ENCODE results near the gene MAPRE3.

Gene MAPRE3

DNA sequence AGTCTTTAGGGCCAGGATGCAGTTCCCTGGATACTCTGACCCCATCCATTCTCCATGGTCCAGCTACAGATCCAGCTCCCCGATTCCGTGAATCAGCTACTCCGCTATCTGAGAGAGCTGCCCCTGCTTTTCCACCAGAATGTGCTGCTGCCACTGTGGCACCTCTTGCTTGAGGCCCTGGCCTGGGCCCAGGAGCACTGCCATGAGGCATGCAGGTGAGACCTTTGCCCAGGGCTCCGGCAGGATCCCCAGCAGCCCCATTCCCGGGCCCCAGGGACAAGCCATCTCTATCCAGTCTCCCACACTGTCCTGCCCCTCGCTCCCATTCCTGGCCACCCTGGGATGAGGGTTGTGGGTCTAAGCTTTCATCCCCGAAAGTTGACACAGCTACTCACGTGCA is 69.8 kb downstream of the MAPRE3 start:
- DNase-seq (ENCODE audit: low spot score) = no peak

DNA sequence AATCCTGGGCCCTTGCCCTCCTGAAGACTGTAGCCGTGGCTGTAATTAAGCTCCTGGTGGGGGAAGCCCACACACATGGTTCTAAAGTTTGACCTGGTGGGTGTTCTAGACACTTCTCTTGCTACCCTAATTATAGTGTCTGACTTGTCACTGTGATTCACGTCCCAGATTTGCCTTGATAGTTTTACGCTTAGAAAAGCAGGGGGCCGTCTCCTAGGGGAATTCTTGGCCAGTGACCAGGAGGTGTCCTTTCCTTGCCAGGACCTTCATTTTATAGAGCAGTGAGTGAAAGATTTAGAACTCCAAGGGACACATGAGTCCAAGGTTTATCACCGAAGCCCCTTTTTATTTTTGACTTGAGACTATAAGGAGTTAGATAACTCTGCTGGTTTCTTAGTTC is 71.3 kb downstream of the MAPRE3 start:
- no peak for DNase-seq (ENCODE audit: low spot score)

DNA sequence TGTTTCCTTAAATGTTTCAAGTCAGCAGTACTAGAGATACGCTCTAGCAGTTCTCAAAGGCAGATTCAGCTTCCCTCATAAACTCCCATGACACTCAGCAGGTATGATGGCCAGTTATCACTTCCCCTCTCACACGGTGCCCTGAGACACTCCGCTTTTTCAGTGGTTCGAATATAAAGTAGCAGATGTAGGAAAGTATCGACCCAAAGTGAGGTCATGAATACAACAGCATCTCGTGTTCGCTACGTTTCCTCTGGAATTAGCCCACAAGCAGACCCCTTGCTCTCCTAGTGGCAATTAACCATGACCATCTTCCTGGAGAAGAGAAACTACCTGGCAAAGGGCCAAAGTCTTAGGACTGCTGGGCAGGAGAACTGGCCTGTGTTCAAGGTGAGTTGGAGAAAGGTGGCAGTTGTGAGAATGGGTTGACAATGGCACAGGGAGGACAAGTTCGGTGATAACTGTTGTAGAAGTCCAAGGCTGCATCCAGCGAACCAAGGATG is 71.8 kb downstream of the MAPRE3 start:
- no peak for DNase-seq (ENCODE audit: low spot score)

DNA sequence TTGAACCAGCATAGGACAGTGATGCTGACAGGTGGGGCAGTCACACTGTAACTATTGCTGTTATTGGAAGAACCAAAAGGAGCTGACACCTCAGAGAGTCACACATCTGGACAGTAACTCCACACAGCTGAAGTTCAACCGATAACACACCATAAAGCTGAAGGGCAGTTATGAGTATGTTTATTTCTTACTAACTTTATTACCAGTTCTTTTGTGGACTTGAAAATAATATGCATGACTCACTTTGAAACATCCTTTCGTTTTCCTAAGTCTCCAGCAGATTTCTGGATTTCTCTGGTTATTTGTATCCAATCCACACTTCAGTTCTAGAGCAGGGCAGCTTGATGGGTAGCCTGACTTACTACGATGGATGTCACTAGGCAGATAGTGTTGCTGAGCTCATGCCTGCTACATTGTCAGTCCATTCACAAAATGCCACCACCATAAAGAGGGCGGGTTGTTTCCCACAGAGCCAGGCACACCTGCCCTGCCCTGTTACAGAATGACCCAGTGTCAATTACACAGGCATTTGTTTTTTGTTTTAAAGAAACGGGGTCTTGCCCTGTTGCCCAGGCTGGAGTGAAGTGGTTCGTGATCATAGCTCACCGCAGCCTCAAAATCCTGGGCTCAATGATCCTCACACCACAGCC is 72.7 kb downstream of the MAPRE3 start:
- DNase-seq (ENCODE audit: low spot score) = no peak

DNA sequence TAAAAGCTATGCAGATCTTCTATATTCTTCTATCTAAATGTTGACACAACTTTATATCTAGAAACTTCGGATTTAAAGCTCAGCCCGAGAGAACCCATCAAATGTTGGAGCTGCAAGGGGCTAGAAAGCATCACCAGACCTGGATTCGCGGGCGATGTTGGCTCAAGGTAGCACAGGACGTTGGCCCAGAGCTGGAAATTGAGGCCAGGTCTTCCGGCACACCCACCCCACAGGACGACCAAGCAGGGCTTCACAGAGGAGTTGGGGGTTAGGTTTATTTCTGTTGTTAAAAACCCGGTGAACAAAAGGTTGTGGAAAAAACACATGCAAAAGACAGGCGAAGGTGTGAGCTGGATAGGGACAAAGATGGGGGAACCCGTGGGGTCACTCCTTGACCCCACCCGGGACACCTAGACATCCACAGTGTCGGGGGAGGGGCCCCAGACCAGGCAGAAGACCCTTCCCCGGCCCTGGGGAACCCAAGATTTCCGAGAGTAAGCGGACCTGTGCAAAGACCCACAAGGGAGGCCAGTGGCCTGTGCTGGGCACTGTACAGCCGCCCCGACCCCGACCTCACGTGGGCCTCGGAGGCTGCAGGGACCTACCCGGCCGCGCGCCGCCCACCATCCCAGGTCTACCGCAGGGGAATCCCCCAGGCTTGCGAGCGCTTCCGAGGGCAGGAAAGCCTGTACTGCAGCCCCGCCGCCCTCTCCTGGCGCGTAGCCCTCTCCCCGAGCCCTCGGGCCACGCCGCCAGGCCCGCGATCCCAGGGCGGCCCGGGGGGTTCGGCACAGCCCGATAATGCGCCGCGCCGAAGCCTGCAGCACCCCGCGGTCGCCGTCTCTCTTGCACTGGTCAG is 79.2 kb downstream of the MAPRE3 start:
- DNase-seq (ENCODE audit: low spot score) = peak; percentile 80

DNA sequence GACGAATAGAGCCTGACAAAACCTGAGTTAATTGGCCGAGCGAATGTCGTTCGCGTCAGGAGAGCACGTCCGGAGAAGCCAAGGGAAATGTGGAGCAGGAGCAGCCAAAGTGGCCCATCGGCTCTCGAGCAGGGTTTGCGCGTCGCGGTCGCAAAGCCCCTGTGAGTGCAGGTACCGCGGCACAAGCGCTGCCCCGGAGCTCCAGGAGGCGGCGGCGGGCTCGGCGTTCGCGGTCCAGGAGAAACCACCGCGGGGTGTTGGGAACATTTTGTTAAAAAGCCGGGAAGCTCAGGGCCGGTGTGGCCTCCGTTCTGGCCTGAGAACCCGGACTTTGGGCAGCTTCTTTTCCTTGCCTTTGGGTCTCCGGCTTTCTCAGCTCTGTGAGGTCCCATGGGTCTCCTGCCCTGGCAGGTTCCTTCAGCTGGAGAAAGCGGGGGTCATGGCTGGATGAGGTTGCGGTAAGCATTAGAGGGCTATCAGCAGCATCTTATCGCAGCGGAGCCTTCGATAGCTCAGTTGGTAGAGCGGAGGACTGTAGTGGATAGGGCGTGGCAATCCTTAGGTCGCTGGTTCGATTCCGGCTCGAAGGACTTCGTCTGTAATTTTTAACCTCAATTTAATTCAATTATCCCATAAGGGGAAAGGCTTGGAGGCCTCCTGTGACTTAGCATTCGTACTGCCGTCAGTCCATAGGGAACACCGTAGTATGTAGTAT is 80.0 kb downstream of the MAPRE3 start:
- DNase-seq (ENCODE audit: low spot score) = peak; percentile 85

DNA sequence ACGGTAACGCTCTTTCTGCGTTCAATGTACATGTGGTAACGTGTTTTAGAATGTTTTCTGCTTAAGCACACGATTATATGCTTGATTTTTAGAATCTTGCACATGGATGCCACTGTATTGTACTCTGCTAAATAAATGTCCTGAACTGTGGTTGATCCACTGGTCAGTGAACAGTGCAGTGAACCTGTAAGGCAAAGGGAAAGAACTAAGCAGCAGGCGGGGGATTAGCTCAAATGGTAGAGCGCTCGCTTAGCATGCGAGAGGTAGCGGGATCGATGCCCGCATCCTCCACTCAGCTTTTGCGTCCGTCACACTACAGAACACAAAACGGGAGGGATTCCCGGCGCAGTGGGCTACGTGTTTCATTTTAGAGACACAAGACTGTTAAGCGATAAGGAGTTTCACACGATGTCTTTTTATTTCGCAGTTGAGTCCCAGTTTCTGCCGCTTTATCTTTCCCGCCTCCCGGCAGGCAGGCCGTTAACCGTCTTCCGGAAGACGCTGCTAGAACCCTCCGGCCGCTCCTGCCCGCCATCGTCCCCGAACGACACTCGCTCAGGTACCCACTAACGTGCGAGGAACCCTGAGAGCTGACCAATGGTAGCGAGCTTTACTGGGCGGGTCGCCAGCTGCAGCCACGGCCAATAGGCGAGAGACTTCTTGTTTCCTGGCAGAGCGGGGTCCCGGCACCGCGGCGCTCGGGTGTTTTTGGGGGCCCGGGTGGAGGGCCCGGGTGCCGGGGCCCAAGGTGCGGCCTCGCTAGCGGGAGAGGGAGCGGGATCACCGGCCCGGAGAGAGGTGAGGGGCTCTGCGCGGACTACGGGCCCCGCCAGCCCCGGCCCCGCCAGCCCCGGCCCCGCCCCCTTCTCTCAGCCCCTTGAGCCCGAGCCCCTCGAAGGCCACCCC is 80.8 kb downstream of the MAPRE3 start, which contains the start of gene AGBL5:
Gene AGBL5, plus strand, starts transcription at position 673 of the 906 bp plus-strand sequence. CDS start 1,291 bp downstream, outside the sequence.
- DNase-seq (ENCODE audit: low spot score) = peak; percentile 98

DNA sequence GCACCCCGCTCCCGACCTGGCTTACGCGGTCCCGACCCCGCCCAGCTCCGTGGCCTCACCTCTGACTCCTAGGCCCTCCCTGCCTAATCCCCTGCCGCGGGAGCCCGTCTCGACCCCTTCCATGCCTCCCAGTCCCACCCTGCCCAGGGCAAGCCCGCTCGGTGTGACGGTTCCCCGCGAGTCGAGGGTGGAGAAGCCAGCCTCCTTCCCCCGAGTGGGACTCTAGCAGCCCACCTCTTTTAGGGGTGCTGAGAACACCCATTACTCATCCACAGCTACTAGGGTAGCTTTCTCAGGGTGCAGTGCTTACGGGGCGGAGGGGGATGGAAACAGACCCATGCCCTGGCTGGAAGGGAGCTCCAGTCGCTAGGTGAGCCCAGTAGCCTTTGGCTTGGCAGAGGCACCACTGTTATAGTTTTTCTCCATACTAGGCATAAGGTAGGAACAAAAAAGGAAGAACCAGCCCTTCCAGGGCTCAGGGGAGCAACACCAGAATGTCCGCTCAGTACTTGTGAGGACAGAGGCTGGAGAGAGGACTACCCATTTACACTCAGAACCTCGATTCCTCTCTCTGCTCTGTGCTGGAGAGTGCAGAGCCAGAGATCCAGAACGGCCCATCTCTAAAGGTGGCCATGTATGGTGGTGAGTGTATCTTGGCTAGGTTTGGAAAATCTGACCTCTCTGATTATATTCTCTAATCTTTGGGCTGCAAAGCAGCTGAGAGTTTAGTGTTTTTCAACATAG is 81.6 kb downstream of the MAPRE3 start:
- peak; percentile 56 for DNase-seq (ENCODE audit: low spot score)

DNA sequence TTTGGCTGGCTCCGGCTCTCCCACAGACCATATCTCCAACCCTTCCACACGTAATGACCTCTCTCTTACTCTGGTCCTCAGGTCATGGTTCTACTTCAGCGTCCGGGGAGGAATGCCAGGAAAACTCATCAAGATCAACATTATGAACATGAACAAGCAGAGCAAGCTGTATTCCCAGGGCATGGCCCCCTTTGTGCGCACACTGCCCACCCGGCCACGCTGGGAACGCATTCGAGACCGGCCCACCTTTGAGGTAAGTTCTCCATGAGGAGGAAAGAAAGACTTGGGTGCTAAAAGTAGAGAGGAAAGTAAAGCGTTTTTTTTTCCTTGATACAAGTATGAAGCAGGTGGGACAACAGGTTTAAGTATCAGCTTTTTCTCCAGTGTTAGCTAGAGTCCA is 82.9 kb downstream of the MAPRE3 start:
- no peak for DNase-seq (ENCODE audit: low spot score)

DNA sequence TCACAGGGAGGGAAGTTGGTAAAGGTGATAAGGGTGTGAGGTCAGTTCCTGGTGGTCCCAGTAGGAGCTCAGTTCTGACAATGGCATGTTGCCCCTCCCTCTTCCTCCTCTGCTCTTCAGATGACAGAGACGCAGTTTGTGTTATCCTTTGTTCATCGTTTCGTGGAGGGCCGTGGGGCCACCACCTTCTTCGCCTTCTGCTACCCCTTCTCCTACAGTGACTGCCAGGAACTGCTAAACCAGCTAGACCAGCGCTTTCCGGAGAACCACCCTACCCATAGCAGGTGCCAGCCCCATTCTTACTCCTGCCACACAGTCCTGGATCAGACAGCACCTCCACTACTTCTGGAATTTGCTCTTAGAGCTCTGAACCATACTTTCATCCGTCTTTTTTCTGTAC is 83.3 kb downstream of the MAPRE3 start:
- no peak for DNase-seq (ENCODE audit: low spot score)

DNA sequence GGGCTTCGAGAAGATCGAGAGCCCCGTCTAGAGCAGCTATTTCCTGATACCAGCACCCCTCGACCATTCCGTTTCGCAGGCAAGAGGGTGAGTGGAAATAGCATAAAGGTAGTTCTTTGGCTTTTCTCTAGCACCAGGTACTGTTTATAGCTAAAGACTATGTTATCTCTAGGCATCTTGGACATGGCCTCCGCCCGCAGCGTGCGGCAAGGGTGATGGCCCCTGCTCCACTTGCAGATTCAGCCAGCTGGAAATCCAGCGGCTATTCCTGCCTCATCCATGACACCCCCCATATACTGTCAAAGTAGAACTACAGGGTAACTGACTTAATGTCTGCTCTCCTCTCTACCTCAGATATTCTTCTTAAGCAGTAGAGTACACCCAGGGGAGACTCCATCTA is 84.3 kb downstream of the MAPRE3 start:
- no peak for DNase-seq (ENCODE audit: low spot score)

DNA sequence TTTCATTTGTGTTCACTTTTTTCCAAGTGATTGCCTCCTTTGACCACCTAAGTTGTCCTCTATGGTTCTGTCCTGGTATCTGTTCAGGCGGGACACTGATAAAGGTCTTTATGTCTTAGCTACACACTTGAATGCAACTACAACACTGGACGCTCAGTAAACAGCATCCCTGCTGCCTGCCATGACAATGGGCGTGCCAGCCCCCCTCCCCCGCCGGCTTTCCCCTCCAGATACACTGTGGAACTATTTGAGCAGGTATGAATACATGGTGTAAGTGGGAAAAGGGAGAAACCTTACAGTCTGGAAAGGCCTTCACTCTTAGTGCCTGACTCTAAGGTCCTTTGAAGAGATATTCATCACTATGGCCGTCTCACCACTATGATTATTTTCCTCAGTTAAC is 86.7 kb downstream of the MAPRE3 start:
- DNase-seq (ENCODE audit: low spot score) = no peak

DNA sequence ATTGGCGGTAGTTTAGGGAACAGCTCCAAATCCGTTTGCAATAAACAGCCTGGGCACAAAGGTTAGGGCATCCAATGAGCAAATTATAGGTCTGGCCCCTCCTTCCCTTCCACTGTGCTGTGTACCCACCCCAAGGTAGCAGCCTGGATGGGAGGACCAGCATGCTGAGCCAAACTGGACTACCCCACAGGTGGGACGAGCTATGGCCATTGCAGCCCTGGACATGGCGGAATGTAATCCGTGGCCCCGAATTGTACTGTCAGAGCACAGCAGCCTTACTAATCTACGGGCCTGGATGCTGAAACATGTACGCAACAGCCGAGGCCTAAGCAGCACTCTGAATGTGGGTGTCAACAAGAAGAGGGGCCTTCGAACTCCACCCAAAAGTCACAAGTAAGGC is 87.8 kb downstream of the MAPRE3 start:
- no peak for DNase-seq (ENCODE audit: low spot score)

DNA sequence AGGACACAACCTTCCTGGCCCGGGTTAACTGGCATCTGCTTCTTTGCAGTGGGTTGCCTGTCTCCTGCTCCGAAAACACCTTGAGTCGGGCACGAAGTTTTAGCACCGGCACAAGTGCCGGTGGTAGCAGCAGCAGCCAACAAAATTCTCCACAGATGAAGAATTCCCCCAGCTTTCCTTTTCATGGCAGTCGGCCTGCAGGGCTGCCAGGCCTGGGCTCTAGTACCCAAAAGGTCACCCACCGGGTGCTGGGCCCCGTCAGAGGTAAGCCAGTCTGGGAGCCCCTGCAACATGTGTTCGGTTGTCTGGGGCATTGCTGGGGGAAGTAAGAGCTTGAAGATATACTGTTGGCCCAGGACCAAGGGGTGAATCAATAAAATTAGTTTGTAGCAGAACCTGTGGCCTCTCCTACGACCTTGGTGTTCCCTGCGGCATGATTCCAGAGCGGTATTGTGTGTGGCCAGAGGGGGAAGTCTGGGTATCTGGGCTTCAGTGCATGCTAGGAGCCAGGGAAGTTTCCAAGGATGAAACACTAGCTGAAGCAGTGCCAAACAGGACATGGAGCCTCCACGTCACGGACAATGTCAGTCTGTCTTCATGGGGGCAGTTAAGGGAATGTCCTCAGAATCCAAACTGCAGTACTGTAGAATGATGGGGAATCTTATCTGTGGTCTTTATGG is 88.8 kb downstream of the MAPRE3 start:
- DNase-seq (ENCODE audit: low spot score) = no peak

DNA sequence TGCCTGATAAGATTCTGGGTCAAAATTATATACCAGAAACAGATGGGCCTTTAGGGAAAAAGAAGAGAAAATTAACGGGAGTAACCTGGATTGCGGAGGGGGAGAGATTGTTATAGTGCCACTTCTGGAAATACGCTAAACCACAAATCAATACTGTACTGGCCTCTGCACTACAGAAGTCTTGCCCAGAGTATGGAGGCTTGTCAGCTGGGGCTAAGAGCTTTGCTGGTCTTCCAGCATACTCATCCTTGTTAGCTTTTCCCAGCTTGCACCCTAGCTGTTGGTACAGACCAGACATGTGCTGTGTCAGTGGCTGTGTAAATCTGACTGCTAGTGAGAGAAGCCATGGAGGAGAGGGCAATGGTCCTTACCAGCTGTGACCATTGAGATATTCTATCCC is 89.9 kb downstream of the MAPRE3 start:
- no peak for DNase-seq (ENCODE audit: low spot score)

DNA sequence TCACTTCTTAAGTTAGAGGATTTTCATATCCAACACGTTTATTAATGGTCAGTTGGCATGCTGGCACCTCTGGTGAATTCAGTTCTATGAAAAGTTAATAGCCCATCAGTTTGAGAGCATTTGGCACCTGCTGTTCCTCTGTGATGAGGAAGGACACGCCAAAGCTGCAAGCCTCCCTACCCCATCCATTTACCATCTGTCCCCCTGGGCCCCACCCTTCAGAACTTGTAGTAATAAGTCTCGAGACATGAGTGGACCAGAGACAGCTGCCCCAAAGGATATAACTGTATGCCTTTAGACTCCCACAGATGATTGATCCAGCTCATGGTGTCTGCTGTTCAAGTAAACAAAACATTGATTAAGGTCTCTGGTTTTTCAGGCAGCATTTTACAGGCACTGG is 94.7 kb downstream of the MAPRE3 start:
- no peak for DNase-seq (ENCODE audit: low spot score)

DNA sequence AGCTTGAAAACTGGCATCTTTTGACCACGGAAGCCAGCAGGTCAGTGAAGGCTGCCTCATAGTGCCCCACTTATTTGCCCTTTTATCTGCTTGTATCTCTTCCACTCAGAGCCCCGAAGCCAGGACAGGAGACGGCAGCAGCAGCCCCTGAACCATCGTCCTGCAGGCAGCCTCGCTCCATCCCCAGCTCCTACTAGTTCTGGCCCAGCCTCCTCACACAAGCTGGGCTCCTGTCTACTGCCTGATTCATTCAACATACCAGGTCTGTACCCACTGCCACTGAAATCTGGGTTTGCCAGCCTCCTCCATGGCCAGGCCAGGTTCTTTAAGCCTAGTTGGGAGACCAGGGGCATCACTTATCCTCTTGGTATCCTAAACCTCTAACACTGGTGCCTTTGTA is 96.9 kb downstream of the MAPRE3 start:
- DNase-seq (ENCODE audit: low spot score) = no peak

DNA sequence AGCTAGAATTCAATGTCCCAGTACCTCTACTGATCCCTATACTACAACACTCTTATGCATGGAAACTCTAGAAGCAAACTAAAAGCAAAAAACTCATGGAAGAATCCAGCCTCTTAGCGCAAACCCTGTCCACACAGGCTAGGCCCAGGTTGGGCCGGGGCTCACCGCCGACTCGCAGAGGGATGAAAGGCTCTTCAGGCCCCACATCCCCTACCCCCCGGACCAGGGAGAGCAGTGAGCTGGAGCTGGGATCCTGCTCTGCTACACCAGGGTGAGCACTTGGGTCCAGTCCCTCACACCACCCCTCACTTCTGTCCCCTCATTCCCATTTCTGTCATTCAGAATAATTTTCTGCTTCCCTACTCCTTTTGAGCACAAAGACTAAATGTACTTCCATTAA is 99.0 kb downstream of the MAPRE3 start:
- DNase-seq (ENCODE audit: low spot score) = no peak

DNA sequence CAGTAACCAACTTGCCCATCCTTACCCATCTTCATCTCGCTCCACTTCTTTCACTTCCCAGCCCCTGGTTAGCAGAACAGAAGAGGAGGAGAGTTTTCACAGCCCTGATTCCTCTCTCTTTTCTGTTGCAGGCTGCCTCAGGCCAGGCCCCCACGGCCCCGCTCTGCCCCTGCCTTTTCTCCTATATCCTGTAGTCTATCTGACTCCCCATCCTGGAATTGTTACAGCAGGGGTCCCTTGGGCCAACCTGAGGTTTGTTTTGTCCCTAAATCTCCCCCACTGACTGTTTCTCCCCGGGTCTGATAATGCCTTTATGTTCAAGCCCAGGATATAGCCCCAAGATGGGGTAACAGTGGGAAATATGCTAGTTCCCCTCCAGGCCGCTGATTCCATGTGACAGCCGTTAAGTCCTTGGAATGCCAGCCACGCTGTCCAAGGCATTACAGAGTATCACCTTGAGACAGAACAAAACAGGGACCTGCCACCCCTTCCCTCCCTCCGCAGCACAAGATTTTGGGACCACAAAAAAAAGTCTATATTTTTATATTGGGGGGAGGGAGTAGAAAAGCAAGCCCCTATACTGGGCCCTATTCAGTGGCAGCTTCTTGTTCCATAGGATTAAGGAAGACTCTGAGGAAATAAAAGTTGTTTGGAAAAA is 99.7 kb downstream of the MAPRE3 start:
- no peak for DNase-seq (ENCODE audit: low spot score)
